Activated CD4-positive, alpha-beta T cell treated with anti-CD3 and anti-CD28 coated beads, Interleukin-2, amount 50 U/mL, for 4 hours (primary cell): ENCODE results near the gene PPP1R3C.

ENCODE experiments used
- DNase-seq, 2 experiments: peaks; one replicate each; pipeline ENCODE4 v3.0.0-alpha.2; 2020

PPP1R3C gene

DNA sequence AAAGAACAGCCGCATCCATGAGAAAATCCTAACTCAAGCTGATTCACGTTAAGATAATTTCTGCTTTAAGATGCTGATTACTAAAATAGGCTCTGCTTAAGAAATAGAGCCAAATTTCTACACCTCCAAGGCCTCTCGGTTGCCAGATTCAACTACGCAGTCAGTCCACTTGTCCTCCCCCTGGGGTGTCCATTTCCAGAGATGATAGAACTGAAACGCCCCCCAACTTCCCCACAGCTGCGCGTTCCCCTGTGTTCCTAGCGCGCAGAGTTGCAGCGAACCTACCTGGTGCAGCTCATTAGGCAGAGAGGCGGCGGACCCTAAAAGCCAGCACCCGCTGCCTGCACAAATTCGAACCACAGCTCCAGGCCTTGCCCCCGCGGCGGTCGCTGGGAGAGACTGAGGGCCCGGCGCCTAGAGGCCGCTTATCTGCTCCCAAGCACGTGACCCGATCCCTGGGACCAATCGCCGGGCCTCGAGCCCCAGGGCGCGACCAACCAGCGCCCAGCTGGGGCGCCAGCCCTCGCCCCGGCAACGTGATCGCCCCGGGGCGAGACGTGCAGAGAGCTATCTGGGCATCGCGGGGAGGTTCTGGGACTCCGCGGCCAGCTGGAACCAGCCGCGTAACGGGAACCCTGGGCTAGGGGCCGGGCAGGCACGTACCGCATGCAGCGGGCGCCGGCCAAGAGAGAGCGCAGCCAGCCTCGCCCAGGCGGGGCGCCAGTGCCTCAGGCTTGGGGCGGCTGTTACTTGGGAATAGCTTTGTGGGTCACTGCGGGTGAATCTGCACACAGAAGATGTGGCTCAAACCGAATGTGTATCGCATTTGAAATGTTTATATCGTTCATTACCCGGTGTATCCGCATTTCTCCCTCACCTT lies at the start of gene PPP1R3C:
Gene PPP1R3C, minus strand, starts transcription at position 401 of the 880 bp plus-strand sequence. Its CDS starts 102 bp downstream, at position 299.
- DNase-seq: peak; percentile 1 to 6

DNA sequence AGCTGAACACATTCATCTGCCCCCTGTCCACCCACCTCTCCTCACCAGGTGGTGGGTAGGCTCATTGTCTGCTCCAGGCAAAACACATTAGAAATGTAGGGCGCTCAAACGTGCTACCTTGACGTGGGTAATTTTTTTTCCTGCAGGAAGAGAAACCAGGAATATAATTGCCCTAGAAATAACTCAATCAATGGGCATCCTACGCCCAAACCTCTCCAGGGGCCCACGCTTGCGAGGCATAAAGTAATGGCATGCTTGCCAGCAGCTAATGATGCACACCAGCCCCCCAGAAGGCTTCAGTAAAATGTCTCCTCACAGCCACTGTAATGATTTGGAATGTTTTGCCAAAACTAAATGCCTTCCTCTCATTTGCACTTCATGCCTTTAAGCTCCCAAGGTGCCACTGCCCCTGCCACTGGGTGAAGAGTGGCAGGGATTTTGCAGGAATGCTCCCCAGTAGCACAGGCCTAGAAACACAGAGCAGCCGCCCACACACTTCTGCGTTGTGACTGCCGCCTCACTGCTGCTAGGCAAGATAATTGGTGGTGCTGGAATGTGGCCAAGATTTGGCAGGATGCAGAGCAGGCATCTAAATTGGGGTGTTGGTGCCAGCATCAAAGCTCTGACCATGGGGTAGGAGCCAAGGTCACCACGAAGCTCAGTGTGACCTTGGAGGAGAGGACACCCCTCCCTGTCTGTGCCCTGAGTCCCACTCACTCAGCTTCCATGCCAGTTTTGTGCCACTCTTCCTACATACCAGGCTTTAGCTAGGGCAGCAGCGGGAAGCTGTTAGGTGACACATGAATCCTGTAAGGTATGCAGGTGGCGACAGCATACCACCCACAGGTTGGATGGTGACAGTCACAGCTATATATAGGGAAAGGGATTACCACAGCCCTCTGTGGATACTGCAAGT lies 48.7 kb upstream of the PPP1R3C start:
- no peak for DNase-seq

DNA sequence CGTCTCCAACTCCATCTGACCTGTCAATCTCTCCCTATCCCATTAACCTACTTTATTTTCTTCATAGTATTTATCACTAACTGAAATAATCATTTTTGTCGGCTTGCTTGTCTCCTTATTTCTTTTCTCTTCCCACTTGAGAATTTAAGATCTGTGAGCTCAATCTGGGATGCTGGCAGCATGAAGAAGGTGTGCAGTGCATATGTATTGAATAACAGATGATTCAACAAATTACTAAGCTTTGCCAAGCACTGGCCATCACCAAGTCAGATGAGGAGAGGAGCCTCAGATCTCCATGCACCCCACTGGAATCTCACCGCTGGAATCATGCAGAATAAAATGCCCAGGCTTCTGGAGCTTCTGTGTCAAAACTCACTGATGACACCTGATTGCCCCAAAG lies 47.6 kb upstream of the PPP1R3C start:
- no peak for DNase-seq

DNA sequence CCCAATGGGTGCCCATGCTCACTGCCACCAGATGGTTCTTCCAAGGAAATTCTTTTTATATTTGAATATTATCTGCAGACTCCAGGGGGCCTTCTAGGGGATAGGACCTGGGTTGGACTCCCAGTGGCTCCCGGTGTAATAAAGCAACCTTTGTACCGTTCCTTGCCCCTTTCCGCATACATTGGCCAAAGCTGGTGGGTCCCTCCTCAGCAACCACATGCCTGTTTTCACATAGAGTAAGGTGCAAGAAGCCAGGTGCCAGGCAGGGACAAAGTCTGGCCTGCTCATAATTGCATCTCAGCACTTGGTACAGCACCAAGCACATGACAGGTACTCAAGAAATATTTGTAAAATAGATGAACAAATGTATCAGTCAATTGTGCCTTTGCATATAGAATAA lies 46.4 kb upstream of the PPP1R3C start:
- DNase-seq: no peak

DNA sequence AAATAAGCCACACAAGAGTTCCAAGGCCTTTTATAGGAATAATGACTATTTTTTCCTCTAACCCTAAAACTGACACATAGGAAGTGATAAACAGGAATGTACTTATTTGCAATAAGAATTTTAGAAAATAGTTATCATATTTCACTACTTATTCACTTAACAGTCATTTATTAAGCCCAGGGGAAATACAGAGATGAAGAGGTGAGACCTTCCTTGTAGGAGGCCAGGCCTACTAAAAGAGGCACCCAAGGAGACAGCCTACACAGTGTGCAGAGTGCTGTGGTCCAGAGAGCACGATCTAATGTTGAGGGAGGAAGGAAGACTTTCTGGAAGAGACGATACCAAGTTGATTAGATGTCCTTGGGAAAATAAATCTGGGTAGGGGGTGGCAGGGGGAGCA lies 45.0 kb upstream of the PPP1R3C start:
- DNase-seq: no peak

DNA sequence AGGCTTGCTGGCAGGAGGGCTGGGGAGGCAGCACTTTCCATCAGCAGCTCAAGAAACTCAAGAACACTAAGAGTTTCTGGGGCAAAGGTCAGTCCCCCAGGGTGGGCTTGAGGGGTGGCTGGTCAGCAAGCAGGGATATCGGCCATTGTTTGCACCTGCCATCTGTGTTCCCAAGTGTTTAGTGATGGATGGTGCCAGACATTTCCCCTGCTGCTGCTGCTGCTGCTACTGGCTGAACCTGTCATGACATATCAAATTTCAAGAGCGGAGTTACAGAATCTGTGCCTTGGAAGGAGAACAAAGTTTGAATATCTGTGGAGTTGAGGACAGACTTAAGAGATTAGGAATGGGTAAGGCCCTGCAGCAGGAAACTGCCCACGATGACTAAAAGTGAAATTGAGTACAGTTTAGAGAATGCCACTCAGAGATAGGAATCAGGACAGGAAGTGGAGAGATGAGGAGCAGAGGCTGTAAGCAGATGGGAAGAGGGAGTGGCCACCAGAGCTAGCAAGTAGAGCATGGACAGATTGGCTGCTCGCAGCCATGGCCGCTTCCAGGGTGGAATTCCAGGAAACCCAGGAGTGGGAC lies 39.2 kb upstream of the PPP1R3C start:
- no peak for DNase-seq

DNA sequence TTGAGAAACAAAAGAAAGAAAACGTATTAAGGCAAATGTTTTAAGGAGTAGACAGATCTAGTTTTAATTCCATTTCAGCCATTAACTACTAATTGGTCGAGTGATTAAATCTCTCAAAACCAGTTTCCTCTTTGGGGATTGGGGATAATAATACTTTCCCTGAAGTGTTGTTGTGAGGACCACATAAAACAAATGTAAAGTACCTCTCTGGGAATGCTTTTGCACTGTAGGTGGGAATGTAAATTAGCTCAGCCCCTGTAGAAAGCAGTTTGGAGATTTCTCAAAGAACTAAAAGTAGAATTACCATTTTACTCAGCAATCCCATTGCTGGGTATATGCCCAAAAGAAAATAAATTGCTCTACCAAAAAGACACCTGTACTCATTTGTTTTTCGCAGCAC lies 36.0 kb upstream of the PPP1R3C start:
- no peak for DNase-seq

DNA sequence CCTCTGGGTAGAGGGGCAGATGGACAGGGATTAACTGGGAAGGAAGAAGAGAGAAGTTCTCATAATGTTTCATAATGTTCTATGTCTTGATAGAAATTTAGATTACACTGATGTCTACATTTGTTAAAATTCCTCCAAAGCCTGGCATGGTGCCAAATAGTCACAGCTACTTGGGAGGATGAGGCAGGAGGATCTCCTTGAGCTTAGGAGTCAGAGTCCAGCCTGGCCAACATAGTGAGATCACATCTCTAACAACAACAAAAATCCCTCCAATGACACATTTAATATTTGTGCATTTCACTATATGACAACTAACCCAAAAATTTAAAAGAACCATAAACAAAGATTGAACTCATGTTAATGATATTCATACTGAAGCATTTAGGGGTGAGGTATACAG lies 33.0 kb upstream of the PPP1R3C start:
- DNase-seq: no peak

DNA sequence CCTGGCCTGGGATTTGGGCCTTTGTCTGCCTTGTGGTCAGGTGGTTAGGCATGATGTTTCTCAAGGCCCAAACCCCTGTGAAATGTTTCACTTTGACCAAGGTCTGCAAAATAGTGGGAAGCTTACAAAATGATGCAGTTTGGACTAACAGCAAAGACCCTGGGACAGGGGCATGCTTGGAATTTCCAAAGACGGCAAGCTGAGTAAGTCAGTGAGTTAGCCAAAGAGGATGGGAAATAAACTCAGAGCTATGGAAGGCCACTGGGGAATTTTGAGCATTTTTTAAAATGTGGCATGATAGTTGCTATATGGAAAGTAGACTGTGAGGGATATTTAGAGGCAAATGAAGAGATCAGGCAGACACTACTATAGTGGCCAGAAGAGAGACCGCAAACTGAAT lies 31.6 kb upstream of the PPP1R3C start:
- no peak for DNase-seq

DNA sequence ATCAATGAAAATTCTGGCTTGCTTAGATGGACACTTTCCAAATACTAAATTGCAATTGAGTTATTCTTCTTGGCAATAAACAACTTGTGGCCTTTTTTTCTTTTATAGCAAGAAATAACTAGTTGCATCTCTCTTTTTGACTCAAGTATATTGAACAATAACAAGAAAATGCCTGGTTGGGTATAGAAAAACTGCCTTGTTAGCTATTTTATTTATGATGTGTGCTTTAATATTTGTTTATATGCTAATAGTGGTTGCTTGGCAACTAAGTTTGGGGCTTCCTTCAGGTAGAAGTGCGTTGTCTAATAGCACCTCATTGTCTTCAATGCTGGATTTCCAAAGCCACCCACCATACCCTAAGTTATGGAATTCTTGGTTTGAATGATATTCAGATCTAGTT lies 30.1 kb upstream of the PPP1R3C start:
- DNase-seq: no peak

DNA sequence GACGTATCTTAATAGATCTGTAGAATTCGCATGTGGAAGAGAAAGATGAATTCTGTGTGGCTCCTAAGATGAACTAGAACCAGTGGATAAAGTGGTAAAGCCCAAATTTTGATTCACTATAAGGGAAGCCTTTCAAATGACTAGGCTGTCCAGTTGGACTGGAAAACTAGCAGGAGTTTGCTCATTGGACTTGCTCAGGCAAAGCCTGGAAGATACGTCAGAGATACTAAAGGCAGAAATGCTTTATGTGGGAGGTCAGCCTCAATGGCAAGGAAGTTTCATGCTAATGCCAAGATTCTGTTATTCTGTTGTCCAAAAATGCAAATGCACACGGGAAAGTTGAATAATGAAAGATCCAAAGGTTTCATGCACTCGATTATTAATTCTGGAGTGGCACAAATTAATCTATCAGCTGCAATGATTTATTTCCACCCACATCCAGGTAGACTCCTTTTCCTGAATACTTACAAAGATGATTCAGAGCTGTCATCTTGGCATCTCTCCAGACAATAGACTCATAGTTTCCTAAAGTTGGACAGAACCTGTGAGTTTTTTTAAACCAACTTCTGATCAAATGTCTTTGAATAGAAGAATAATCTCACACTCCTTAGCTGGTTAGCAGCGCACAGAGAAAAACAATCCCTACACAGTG lies 20.5 kb upstream of the PPP1R3C start:
- DNase-seq: no peak

DNA sequence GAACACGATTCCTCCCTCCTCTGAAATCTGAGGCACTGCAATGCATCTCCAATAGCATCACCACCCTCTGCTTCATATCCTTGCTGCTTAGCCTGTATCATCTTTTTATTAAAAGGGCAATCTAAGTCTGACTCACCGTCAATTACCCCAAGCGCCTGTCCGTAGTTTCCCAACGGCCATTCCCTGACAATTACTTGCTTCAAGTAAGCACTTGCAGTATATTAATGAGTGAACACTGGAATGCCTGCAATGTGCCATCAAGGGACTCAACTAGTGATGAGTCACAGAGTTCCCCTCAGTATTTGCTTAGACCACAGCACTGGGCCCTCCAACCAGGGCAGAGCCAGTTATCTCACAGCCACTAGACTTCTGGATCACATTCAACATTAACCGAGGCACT lies 19.5 kb upstream of the PPP1R3C start:
- DNase-seq: no peak

DNA sequence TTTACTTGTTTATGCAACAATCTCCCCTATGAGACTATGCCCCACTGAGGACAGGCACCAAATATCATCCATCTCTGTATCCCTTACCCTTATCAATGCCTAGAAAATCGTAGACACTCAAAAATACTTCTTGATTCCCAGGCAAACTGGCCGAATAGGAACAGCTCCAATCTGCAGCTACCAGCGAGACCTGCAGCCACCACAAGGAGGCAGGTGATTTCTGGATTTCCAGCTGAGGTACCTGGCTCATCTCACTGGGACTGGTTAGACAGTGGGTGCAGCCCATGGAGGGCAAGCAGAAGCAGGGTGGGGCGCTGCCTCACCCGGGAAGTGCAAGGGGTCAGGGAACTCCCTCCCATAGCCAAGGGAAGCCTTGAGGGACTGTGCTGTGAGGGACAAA lies 10.8 kb upstream of the PPP1R3C start:
- no peak for DNase-seq

DNA sequence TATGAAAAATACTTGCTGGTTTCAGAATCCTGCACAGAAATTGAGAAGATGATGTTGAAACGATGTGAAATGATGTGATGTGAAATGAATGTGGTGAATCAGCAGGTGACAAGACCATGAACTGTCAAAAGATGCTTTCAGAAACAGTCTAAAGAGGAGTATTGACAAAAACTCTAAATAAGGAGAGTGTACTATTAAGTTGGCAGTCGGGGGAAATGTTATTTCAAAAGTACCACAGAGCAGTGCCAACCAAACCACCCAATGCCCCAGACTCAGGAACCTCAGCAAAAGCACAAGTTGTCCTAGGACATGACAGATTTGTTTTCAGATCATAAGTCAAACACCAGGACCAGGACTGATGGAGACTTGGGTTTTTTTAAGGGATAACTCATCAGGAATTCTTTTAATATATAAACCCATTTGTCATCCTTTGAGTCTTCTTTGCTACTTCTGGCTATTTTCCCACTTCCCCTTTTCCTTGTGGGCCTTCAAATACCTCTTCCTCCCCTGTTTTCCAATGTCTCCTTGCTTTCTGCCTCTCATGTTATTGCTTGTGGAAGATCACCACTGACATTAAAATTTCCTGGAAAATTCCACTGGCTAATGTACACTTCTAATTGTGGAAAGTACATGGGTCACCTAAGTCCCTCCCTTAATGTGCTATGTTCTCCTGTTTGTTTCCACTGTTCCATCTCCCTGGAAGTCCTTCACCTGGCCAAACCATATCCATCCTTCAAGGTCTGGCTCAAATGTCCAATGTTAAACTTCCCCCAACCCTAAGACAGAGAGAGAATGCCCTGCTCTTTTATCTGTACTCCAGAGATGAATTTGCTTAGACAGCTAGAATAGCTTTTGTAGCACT lies 10.2 kb upstream of the PPP1R3C start:
- no peak for DNase-seq

DNA sequence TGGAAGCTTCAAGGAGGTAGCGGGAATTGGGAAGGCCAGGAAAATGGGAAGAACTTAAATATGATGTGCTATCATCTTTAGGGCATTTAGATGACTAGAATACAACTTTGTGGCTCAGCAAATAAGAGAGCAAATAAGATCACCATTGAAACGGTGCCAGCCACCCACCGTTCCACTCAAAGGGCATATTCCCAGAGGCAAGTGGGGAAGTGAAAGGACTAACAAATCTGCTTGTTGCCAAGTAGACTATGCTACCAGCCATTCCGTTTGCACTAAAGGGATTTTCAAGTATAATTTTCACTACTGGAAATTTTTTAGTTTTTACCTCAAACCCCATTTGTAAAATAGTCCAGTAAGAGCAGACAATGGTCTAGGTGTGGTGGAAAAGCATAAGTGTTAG lies 4.0 kb upstream of the PPP1R3C start:
- DNase-seq: no peak

DNA sequence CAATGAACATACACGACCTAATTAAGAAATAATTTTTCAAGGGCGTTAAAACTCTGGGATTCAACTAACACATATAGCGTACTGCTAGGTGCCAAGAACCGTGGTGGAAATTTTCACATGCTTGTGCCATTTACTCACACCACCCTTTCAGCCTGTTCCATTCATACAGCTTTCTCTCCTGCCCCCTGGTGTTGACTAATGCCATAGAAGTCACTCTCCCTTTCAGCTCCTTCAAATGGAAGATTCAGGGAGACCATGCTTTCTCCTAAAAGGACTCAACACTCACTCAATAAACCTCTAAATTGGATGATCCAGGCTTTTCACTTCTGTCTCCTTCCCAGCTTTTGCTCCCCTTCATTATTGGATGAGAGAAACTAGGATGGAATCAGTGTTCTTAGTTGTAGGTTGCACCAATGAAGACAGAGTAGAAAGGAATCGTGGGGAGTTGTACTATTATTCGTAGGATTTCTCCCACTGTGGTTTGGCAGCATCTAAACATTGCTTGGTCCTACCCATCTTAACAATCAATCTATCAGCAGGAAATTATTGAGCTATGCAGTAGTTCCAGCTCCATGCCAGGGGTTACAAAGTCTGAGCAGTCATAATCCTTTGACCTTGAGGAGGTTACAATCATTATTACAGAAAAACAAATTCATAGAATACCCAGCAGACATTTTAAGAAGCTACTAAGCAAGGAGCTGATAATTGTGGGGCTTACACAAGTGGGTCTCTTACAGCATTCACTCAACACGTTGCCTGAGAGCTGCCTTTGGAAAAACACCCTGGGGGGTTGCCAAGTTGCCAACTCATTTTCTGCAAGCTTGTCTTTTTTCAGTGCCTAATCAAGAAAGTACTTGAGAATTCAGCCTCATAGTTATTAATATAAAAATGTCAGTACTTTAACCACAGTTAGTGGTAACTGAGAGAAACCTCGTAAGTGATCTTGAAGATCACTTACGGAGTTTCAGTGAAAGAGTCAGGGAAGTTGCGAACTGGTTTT lies 2.8 kb upstream of the PPP1R3C start:
- peak; percentile 15 to 26 for DNase-seq

DNA sequence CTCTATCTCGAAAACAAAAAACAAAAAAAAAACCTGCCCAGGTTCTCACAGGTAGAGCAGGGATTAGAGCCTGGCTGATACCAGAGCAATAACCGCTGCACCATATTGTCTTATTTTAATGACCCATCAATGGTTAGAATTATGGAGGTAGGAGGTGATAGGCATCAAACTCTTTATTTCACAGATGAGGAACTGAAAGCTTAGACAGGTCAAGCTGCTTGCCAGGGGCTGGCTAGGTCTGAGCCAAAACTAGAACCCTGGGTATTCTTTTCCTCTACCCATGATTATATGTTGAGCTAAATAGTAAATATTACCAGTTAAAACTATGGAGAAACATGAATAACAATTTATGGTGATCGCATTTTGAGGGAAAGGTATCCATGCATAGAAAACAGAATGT lies 2.0 kb upstream of the PPP1R3C start:
- DNase-seq: no peak

DNA sequence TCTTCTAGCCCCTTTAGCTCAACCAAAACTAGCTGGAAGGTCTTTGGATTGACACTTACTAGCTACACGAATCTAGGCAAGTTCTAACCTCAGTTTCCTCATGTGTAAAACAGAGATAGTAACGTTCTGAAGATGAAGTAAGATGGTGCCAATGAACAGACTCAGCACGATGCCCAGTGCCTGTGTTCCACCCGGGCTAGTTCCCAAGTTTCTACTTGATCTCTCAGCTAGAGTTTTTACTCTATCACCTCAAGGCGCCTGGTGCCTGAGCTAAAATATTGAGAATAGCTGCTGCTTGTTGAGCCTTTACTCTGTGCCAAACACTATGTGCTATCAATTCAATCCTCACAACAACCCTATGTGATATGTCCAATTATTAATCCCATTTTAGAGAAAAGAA lies 1.4 kb upstream of the PPP1R3C start:
- no peak for DNase-seq

DNA sequence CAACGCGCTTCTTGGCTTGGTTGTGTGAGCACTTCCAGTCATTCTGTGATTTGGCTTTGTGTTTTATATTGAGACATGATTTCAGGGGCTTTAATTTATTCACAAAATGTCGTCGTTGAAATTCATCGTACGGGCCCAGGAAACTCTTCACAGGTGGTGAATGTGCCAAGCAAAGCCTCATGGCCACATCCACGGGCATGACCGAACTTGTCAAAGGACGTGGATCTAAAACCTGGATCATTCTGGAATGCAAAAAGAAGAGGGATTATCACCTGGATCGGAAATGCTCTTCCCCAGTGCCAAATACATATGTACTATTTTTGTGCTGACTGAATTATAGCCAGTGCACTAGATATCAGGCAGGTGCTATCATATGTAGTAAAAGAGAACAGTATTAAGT lies 2.2 kb downstream of the PPP1R3C start:
- DNase-seq: no peak

DNA sequence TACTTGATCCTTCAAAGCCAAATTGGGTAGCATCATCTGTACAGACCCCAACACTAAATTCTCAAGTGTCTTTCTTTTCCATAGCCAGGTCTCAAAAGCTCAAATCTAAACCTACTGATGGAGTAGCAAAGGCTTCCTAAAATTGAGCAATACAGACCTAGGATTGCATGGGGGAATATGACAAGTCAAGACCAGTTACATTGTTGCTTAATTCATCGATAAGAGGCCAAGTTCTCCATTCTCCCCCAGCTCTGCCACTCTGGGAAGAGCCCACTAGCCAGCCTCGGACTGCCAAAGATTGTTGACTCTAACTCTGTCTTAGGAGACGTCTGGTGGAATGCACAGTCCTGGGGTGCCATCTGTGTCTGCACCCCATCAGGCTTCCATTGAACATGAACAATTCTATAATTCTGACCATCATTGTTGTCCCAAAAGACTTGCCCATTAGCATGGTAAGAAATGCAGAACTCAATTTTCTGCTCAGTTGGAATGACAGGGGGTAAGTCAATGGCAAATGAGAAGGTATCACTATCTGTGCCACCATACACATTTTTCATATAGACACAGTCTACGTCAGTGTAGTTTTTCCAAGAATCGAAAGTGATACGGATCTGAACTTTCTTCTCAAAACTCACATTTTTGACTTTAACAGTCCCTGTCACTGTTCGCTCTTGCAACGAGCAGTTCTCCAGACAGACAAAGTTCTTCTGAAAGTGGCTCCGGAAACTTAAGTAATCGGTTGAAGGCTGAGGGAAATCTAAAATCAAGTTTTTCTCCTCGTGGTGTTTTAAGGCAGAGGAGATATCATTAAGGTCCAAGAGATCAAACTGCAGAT lies 2.9 kb downstream of the PPP1R3C start:
- DNase-seq: no peak
